MM.1S (cell line): ENCODE data around the gene USP6NL.

ENCODE experiments used
- CTCF ChIP-seq: fragments of 300-600 bp; sonication (generic); IDR thresholded peaks from 2 replicates; pipeline ENCODE4 v1.5.1; 2016; ENCODE audit warnings: antibody characterized with exemption, low read length, mixed read lengths
- EZH2 ChIP-seq: fragments of 300-600 bp; sonication (generic); optimal IDR thresholded peaks from 2 replicates; pipeline ENCODE3; 2017; ENCODE audit warnings: low read depth, mild to moderate bottlenecking, antibody characterized with exemption, low read length, mixed read lengths
- EZH2phosphoT487 ChIP-seq: fragments of 300-600 bp; sonication (generic); IDR thresholded peaks from 2 replicates; pipeline ENCODE4 v1.6.1; 2018; ENCODE audit warnings: antibody characterized with exemption, low read length

DNA sequence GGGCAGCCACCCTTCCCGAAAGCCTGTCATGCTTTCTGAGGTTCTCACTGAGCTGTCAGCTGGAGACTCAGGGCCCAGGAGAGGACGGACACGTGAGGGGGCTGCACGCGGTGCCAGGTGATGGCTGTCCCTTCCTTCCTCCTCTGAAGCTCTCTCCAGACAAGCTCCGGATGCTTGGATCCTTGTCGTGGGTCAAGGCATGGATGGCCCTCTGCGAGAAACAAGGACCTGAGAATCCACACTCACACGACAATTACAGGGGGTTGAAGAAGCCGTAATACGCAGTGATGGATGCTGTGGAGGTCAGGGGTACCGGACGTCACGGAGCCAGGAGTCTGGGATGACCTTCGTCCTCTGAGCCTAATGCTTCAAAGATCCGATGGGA is 170.3 kb downstream of the USP6NL start:
- TF ChIP-seq CTCF (no peak), EZH2 (no peak), EZH2phosphoT487 (no peak)
